ENCODE measurements around the gene SRM. TPM values are rescaled to one million over a fixed set of nuclear protein-coding genes. Genes with fewer than 3 reads are reported as not detected.
"Not testable (repeated sequence)": the region's sequence is repeated elsewhere in the genome, so short reads cannot be mapped to it uniquely, and the experiment has no call there.

Gene SRM
- total RNA-seq, 2 donors from 2014 or later, result 19.8 to 86.2 TPM

- DNase-seq, result no peak
- H3K9ac ChIP-seq (ENCODE audit: low read depth in 2 of 2, low read length in 2 of 2), result no peak overlapping the region
- H3K27ac ChIP-seq, result no peak overlapping the region
- no peak overlapping the region for H3K4me3 ChIP-seq
- H3K9me3 ChIP-seq, result no peaks in the 10 kb centered on the region
- intact Hi-C loops (cut with DNase I), result no loop called here
- TF ChIP-seq, protein P1, sequence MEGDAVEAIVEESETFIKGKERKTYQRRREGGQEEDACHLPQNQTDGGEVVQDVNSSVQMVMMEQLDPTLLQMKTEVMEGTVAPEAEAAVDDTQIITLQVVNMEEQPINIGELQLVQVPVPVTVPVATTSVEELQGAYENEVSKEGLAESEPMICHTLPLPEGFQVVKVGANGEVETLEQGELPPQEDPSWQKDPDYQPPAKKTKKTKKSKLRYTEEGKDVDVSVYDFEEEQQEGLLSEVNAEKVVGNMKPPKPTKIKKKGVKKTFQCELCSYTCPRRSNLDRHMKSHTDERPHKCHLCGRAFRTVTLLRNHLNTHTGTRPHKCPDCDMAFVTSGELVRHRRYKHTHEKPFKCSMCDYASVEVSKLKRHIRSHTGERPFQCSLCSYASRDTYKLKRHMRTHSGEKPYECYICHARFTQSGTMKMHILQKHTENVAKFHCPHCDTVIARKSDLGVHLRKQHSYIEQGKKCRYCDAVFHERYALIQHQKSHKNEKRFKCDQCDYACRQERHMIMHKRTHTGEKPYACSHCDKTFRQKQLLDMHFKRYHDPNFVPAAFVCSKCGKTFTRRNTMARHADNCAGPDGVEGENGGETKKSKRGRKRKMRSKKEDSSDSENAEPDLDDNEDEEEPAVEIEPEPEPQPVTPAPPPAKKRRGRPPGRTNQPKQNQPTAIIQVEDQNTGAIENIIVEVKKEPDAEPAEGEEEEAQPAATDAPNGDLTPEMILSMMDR (IDR thresholded peaks at IDR 0.05), result no peak
- no peaks in the 10 kb centered on the region for H3K27me3 ChIP-seq
- peaks cover 8% of the 10 kb centered on the region for H3K36me3 ChIP-seq
- no peaks in the 10 kb centered on the region for H3K4me1 ChIP-seq
These were observed 8.1 kb upstream of the SRM start for GRCh38 chr1:11067716-11068599.

DNA sequence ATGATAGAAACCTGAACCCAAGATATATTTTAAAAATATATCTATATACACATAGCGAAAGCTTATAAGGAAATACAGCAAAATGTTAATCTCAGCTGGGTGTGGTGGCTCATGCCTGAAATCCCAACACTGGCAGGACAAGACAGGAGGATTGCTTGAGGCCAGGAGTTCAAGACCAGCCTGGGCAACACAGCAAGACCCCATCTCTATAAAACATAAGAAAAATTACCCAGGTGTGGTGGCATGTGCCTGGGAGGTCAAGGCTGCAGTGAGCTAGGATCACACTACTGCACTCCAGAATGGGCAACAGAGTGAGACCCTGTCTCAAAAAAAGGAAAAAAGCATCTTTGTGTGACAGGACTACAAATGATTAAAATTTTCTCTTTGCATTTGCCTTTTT, 6.0 kb upstream of the SRM start:
- Histone ChIP-seq H3K9ac (ENCODE audit: low read depth in 2 of 2, low read length in 2 of 2) (no peak overlapping the region), H3K27me3 (no peaks in the 10 kb centered on the region), H3K27ac (no peak overlapping the region), H3K4me3 (no peak overlapping the region), H3K36me3 (peaks cover 8% of the 10 kb centered on the region), H3K4me1 (no peaks in the 10 kb centered on the region), H3K9me3 (no peaks in the 10 kb centered on the region)
- TF ChIP-seq, protein P1 (IDR thresholded peaks at IDR 0.05), result no peak
- no peak for DNase-seq
- intact Hi-C loops (cut with DNase I), result no loop called here

- no peak overlapping the region for H3K4me3 ChIP-seq
- no peak overlapping the region for H3K27ac ChIP-seq
- intact Hi-C loops (cut with DNase I), result no loop called here
- peaks cover 8% of the 10 kb centered on the region for H3K36me3 ChIP-seq
- TF ChIP-seq, protein P1 (IDR thresholded peaks at IDR 0.05), result no peak
- DNase-seq, result no peak
- H3K9ac ChIP-seq (ENCODE audit: low read depth in 2 of 2, low read length in 2 of 2), result no peak overlapping the region
- H3K4me1 ChIP-seq, result no peaks in the 10 kb centered on the region
- no peaks in the 10 kb centered on the region for H3K9me3 ChIP-seq
- H3K27me3 ChIP-seq, result no peaks in the 10 kb centered on the region
These were observed 5.1 kb upstream of the SRM start for GRCh38 chr1:11064942-11065341.

GRCh38 chr1:11063937-11064537, 4.2 kb upstream of the SRM start:
- DNase-seq; H3K27me3 ChIP-seq; H3K4me3 ChIP-seq; intact Hi-C loops (cut with DNase I); H3K36me3 ChIP-seq; H3K9me3 ChIP-seq; H3K4me1 ChIP-seq; H3K9ac ChIP-seq (ENCODE audit: low read depth in 2 of 2, low read length in 2 of 2); H3K27ac ChIP-seq: not testable (repeated sequence)

DNA sequence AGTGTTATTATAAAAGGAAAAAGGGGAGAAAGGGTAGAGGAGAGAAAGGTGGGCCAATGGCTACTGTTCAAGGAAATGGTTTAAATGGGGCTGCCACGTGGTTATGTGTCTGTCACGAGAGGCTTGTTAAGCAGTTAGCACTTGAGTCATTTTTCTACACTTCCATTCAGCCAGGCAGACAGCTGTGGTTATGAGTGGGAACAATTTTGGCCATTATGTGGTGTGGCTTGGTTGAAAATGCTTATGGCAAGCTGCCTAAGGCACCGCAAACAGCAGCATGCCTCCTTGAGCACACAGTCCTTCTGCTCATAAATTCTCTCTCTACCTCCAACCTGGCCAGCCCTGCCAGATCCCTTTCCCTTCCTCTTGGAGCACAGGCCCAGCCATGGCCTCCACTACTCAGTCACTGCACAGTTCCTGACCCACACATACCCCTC, 3.2 kb upstream of the SRM start:
- no peak overlapping the region for H3K4me3 ChIP-seq
- no peak overlapping the region for H3K9ac ChIP-seq (ENCODE audit: low read depth in 2 of 2, low read length in 2 of 2)
- no peaks in the 10 kb centered on the region for H3K4me1 ChIP-seq
- no peaks in the 10 kb centered on the region for H3K27me3 ChIP-seq
- TF ChIP-seq, protein P1 (IDR thresholded peaks at IDR 0.05), result no peak
- H3K36me3 ChIP-seq, result no peaks in the 10 kb centered on the region
- no peaks in the 10 kb centered on the region for H3K9me3 ChIP-seq
- H3K27ac ChIP-seq, result no peak overlapping the region
- no peak for DNase-seq
- intact Hi-C loops (cut with DNase I), result no loop called here
